Mucosa of rectum (tissue), 2 donors: ENCODE data around the gene RNF220.

ENCODE experiments used
- H3K27ac ChIP-seq, 2 donors: one replicate each; pipeline ENCODE4 v1.7.0; 2013; ENCODE audit warnings: inconsistent platforms in 2 of 2, low read depth in 2 of 2, low read length in 2 of 2
- H3K27me3 ChIP-seq, 2 donors: one replicate each; pipeline ENCODE4 v1.7.0; 2013; ENCODE audit warnings: low read length in 2 of 2; ENCODE audit not compliant: control insufficient read depth in 2 of 2, insufficient read depth in 2 of 2
- H3K36me3 ChIP-seq, 2 donors: one replicate each; pipeline ENCODE4 v1.7.0; 2013; ENCODE audit warnings: low read length in 2 of 2; ENCODE audit not compliant: control insufficient read depth in 2 of 2, insufficient read depth in 2 of 2
- H3K4me1 ChIP-seq, 2 donors: one replicate each; pipeline ENCODE4 v1.7.0; 2013; ENCODE audit warnings: low read length in 2 of 2, mild to moderate bottlenecking in 1 of 2; ENCODE audit not compliant: control insufficient read depth in 2 of 2, insufficient read depth in 2 of 2
- H3K4me3 ChIP-seq, 2 donors: one replicate each; pipeline ENCODE4 v1.7.0; 2013; ENCODE audit warnings: low read length in 2 of 2
- H3K9ac ChIP-seq, 2 donors: one replicate each; pipeline ENCODE4 v1.7.0; 2013; ENCODE audit warnings: low read length in 2 of 2, low read depth in 1 of 2, mild to moderate bottlenecking in 1 of 2
- H3K9me3 ChIP-seq, 2 donors: one replicate each; pipeline ENCODE4 v1.7.0; 2013; ENCODE audit warnings: low read length in 2 of 2; ENCODE audit not compliant: control insufficient read depth in 2 of 2
- donor health status: healthy.
- donor health status: Normal muscosa, but diverticular disease.

Gene RNF220

GRCh38 chr1:44431861-44432260 is 26.8 kb downstream of the RNF220 start:
- no peak overlapping the region for H3K27ac ChIP-seq
- peaks cover 10 to 16% of the 10 kb centered on the region in 2 donors for H3K27me3 ChIP-seq
- H3K4me3 ChIP-seq, result no peak overlapping the region
- no peak overlapping the region for H3K9ac ChIP-seq
- no peaks in the 10 kb centered on the region for H3K9me3 ChIP-seq
- H3K36me3 ChIP-seq, result no peaks in the 10 kb centered on the region
- no peaks in the 10 kb centered on the region for H3K4me1 ChIP-seq

DNA sequence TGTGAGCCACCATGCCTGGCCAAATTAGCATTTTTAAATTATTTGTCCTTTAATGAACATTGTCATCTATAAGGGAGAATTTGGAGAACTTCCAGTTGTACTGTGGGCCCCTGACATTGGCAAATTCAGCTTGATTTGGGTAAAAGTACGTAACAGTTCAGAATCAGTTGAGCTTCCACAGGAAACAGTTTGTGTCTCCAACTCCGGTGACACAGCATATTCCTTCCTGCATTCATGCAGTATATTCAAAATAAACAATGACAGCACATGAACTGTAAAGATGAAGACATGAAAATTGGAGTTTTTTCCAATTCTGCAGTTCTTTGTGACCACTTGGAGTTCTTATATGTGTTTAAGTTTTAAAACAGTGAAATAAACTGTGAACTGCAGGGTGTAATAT is 28.2 kb downstream of the RNF220 start:
- no peaks in the 10 kb centered on the region for H3K36me3 ChIP-seq
- H3K27me3 ChIP-seq, result peaks cover 5 to 11% of the 10 kb centered on the region in 2 donors
- H3K4me1 ChIP-seq, result no peaks in the 10 kb centered on the region
- no peaks in the 10 kb centered on the region for H3K9me3 ChIP-seq
- H3K9ac ChIP-seq, result no peak overlapping the region
- H3K4me3 ChIP-seq, result no peak overlapping the region
- H3K27ac ChIP-seq, result no peak overlapping the region

GRCh38 chr1:44436401-44437106 is 31.5 kb downstream of the RNF220 start:
- H3K36me3 ChIP-seq, result no peaks in the 10 kb centered on the region
- no peak overlapping the region for H3K27ac ChIP-seq
- H3K4me3 ChIP-seq, result no peak overlapping the region
- peaks cover 0 to 2% of the 10 kb centered on the region in 2 donors for H3K27me3 ChIP-seq
- no peaks in the 10 kb centered on the region for H3K4me1 ChIP-seq
- H3K9me3 ChIP-seq, result no peaks in the 10 kb centered on the region
- no peak overlapping the region for H3K9ac ChIP-seq

DNA sequence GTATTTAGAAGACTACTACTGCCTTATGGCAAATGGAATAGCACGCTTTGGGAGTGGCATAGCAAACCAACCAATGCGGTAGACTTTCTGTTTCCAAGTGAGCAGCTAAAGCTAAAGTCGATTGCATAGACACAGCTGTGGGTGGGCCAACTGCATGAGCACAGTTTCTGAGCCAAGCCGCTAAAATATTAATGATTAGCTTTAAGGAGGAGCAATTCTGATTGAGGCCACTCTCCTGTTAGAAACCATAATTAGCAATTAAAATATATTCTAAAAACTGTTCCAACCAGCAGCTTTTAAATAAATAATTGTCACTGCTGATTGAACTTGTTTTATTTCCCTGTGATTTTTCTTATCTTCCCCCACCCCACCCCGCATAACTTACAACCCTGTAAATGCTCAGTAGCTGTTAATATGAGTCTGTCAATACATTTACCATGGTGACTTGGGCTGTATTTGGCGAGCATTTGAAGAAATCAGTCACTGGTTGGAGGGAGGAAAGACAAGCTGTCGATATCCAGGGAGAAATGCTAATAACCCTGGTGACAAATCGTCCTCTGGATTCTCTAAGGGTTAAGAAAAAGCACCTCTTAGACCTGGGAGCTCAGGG is 32.2 kb downstream of the RNF220 start:
- no peak overlapping the region for H3K27ac ChIP-seq
- H3K36me3 ChIP-seq, result no peaks in the 10 kb centered on the region
- no peaks in the 10 kb centered on the region for H3K4me1 ChIP-seq
- no peaks in the 10 kb centered on the region for H3K9me3 ChIP-seq
- H3K9ac ChIP-seq, result no peak overlapping the region
- peaks cover 0 to 4% of the 10 kb centered on the region in 2 donors for H3K27me3 ChIP-seq
- no peak overlapping the region for H3K4me3 ChIP-seq

DNA sequence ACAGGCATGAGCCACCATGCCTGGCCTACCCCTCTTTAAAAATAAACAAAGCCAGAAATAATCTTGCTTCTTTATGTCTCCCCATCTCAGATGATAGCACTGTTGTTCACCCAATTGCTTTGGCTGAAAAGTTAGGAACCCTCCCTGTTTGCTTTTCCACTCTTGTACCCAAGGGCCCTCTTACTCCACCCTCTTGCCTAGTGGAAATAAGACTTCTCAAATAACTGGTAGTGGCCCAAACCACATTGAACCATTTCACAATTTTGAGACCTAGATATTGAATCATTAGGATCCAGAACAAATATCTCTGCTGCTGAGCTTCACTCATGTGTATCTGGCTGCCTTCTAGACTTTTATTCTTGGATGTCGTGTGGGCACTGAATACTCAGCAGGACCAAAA is 37.7 kb downstream of the RNF220 start:
- Histone ChIP-seq H3K4me1 (no peaks in the 10 kb centered on the region), H3K4me3 (no peak overlapping the region), H3K27ac (no peak overlapping the region), H3K9ac (no peak overlapping the region), H3K36me3 (no peaks in the 10 kb centered on the region), H3K9me3 (no peaks in the 10 kb centered on the region), H3K27me3 (peaks cover 0 to 4% of the 10 kb centered on the region in 2 donors)

DNA sequence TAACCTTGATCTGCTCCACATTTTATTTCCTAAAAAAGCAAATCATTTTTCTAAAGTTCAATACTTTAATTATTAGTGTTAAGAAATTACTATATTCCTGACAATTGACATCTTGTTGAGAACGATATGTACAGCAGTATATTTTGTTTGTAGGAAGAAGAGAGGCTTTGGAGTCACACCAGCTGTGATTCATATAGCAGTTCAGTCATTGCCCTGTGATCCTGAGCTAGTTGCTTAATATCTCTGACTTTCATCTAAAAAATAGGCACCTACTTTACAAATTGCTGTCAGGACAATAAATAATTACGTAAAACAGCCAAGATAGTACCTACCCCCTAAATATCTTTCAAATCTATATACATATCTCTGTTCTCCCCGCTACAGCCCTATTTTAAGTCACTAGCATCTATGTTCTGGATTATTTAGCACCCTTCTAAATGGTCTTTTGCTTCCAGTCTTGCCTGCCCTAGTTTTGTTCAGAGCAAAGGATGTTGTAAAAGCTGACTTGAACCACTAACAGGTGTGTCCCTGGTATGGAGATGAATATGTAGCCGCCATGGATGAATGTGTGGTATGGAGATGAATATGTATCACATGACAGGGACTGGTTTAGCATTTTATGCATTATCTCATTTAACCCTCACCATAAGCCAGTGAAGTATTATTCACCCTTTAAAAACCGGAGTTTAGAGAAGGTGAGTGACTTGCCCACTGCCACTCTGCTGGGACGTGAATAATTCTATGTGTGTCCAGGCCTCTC is 42.2 kb downstream of the RNF220 start:
- Histone ChIP-seq H3K27ac (no peak overlapping the region), H3K9ac (no peak overlapping the region), H3K36me3 (no peaks in the 10 kb centered on the region), H3K4me3 (no peak overlapping the region), H3K27me3 (peaks cover 0 to 3% of the 10 kb centered on the region in 2 donors), H3K9me3 (no peaks in the 10 kb centered on the region), H3K4me1 (no peaks in the 10 kb centered on the region)

DNA sequence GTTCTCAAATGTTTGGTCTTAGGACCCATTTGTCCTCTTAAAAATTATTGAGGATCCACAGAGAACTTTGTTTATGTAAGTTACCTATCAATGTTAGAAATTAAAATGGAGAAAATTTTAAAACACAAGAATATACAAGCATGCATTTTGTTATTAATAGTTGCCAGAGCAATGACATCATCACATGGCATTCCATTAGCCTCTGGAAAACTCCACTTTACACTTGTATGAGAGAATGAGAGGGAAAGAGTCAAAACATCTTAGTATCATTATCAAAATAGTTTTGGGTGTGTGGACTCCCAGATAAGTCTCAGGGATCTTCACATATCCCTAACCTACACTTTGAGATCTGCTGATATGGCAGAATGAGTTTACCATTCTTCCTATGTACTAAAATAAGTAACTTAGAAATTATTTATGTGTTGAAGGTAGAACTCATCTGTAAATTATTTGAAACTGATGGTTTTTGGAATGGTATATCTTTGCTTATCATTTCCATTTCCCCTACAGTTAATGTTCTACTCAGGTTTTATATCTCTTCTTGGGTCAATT is 48.8 kb downstream of the RNF220 start:
- H3K9ac ChIP-seq, result no peak overlapping the region
- H3K27ac ChIP-seq, result no peak overlapping the region
- H3K27me3 ChIP-seq, result peaks cover 2 to 7% of the 10 kb centered on the region in 2 donors
- no peaks in the 10 kb centered on the region for H3K4me1 ChIP-seq
- H3K4me3 ChIP-seq, result no peak overlapping the region
- H3K9me3 ChIP-seq, result no peaks in the 10 kb centered on the region
- no peaks in the 10 kb centered on the region for H3K36me3 ChIP-seq

DNA sequence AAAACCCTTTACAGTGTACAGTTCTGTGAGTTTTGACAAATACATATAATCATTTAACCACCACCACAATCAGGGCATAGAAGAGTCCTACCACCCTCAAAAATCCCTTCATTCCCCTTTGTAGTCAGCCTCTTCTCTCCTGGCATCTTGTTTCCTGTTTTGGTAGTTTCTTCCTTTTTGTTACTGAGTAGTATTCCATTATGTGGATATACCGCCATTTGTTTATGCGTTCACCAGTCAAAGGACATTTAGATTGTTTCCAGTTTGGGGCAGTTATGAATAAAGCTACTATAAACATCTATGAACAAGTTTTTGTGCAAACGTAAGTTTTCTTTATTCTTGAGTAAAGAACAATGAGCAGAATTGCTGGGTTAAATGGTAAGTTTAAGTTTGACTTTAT is 49.6 kb downstream of the RNF220 start:
- Histone ChIP-seq H3K4me1 (no peaks in the 10 kb centered on the region), H3K27ac (no peak overlapping the region), H3K9ac (no peak overlapping the region), H3K36me3 (no peaks in the 10 kb centered on the region), H3K4me3 (no peak overlapping the region), H3K9me3 (no peaks in the 10 kb centered on the region), H3K27me3 (peaks cover 2 to 9% of the 10 kb centered on the region in 2 donors)

- H3K9ac ChIP-seq, result no peak overlapping the region
- H3K27ac ChIP-seq, result no peak overlapping the region
- H3K9me3 ChIP-seq, result no peaks in the 10 kb centered on the region
- H3K36me3 ChIP-seq, result no peaks in the 10 kb centered on the region
- H3K4me3 ChIP-seq, result no peak overlapping the region
- no peaks in the 10 kb centered on the region for H3K4me1 ChIP-seq
- H3K27me3 ChIP-seq, result peaks cover 0 to 12% of the 10 kb centered on the region in 2 donors
These were observed 55.2 kb downstream of the RNF220 start for GRCh38 chr1:44460107-44460882.
